Activated T-helper 1 cell treated with anti-CD3 and anti-CD28 coated beads, Interleukin-12 subunit alpha, Interleukin-12 subunit beta, Interleukin-2, Interleukin-4 antibody, amounts not matched to agents 30 ng/mL and 10 ng/mL and 1 ng/mL, durations not matched to agents 14 hours and 24 hours and 36 hours (primary cell): ENCODE measurements around the gene GLIPR1L2. TPM values are rescaled to one million over a fixed set of nuclear protein-coding genes. Genes with fewer than 3 reads are reported as not detected.

Source experiments
- DNase-seq: peaks from one replicate; pipeline ENCODE4 v3.0.0; 2021; ENCODE audit warnings: low spot score
- H3K27ac Mint-ChIP-seq: one replicate; pipeline ENCODE4 v1.8.0; 2021; ENCODE audit warnings: mild to moderate bottlenecking, mixed read lengths
- H3K27me3 Mint-ChIP-seq: one replicate; pipeline ENCODE4 v1.8.0; 2022; ENCODE audit warnings: mild to moderate bottlenecking, moderate library complexity, mixed read lengths; ENCODE audit not compliant: insufficient read depth
- H3K36me3 Mint-ChIP-seq: one replicate; pipeline ENCODE4 v1.8.0; 2021; ENCODE audit warnings: low read depth, mixed read lengths
- H3K4me1 Mint-ChIP-seq: one replicate; pipeline ENCODE4 v1.8.0; 2021; ENCODE audit warnings: low read depth, mixed read lengths
- H3K4me3 Mint-ChIP-seq: one replicate; pipeline ENCODE4 v1.8.0; 2021; ENCODE audit warnings: mild to moderate bottlenecking, moderate library complexity, mixed read lengths
- H3K9me3 Mint-ChIP-seq: one replicate; pipeline ENCODE4 v1.8.0; 2021; ENCODE audit warnings: mixed read lengths
- intact Hi-C: fragments of 100-400 bp; cut with micrococcal nuclease; formaldehyde crosslinking; loops from one replicate; pipeline ENCODE4 v1.15.1; 2024
- total RNA-seq: library from RNA; stranded (reverse); gene quantifications from 2 replicates; pipeline ENCODE4 v1.2.3, GENCODE V29; 2022

GLIPR1L2 gene
- total RNA-seq, 1 donor from 2014 or later: not detected

DNA sequence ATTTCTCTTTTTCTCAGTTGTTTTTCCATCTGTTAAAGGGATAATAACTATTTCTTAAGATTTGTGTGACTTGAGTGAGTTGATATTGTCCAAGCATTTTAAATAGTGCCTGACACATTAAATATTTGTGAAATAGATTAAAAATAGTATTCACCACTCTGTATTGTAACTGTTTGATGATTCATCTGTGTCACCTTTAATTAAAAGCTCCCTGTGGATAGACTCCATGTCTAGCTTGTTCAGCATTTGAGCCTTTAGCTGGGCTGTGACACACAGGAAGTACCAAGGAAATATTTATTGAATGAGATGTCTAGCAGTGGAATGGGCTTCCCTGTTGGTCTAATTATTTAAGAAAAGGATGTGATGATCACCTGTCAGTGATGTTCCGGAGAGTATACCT is 1.8 kb upstream of the GLIPR1L2 start:
- Mint-ChIP-seq H3K4me3 (no peak overlapping the region), H3K27me3 (peaks cover 2% of the 10 kb centered on the region), H3K9me3 (no peaks in the 10 kb centered on the region), H3K27ac (no peak overlapping the region), H3K4me1 (peaks cover 34% of the 10 kb centered on the region), H3K36me3 (no peaks in the 10 kb centered on the region)
- no peak for DNase-seq
- intact Hi-C loops: no loop called here

DNA sequence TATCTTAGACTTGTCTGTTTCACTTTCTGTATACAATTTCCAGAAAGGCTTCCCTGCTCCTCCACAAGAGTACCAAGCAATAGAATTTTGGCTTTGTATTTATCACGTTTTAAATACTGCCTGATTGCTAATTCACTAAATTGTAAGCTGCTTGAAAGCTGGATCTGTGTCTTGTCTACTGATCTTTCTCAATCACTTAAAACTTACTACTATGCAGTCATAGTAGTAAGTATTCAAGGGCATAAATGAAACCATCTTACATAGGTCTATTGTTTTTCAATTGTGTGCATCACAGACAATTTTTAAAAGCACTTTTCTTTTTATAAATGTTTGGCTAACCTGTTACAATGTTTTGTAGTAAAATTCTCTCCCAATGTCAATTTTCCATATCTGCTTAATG is 1.2 kb upstream of the GLIPR1L2 start:
- intact Hi-C loops: loop anchor here (2.0 kb wide), 7 partner anchors 43 to 959 kb away; partner anchors contain the start of genes BBS10, GLIPR1L1, NAP1L1 and PHLDA1
- DNase-seq: no peak
- peak overlapping the region; percentile 8 for H3K27ac Mint-ChIP-seq

DNA sequence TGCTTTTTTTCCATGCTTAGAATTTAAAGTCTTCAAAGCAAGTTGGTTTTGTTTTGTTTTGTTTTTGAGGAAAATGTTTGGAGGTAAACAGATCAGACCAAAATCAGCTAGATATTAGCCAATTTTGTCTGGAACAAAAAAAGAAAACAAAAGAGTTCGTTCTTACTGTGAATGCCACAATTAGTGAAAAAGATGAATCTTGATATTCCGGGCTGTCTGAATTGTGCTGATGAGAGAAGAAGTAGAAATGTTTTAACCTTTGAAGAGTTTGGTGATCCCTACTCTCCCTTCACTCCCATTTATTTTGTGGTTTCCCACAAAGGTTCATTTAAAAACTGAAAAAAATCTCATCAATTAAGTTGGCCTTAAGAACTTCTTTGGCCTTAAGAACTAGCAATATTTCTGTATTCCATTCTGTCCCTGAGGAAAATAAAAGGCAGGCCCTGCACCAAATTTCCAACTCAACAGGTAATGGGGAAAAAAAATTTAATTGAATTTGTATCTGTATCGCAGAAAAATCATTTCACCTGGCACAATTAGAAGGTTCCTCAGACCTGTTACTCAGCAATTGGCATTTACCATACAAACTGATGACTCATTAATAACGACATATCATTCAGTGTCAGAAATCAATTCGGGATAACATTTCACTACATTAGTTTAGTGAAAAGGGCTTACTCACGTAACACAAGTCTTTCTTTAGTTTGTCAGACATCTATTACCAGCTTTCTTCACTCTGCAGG is 562 bp upstream of the GLIPR1L2 start:
- peaks cover 34% of the 10 kb centered on the region for H3K4me1 Mint-ChIP-seq
- H3K36me3 Mint-ChIP-seq: no peaks in the 10 kb centered on the region
- no peaks in the 10 kb centered on the region for H3K9me3 Mint-ChIP-seq
- peak overlapping the region; percentile 79 for H3K27ac Mint-ChIP-seq
- no peak for DNase-seq
- intact Hi-C loops: loop anchor here (2.0 kb wide), 7 partner anchors 44 to 958 kb away; partner anchors contain the start of genes BBS10, GLIPR1L1, NAP1L1 and PHLDA1
- H3K4me3 Mint-ChIP-seq: peak overlapping the region; percentile 86
- peaks cover 5% of the 10 kb centered on the region for H3K27me3 Mint-ChIP-seq

More for the DNA sequence above, 1.2 kb upstream of the GLIPR1L2 start:
- peak overlapping the region; percentile 86 for H3K4me3 Mint-ChIP-seq
- peaks cover 5% of the 10 kb centered on the region for H3K27me3 Mint-ChIP-seq
- no peaks in the 10 kb centered on the region for H3K36me3 Mint-ChIP-seq
- peaks cover 34% of the 10 kb centered on the region for H3K4me1 Mint-ChIP-seq
- H3K9me3 Mint-ChIP-seq: no peaks in the 10 kb centered on the region

DNA sequence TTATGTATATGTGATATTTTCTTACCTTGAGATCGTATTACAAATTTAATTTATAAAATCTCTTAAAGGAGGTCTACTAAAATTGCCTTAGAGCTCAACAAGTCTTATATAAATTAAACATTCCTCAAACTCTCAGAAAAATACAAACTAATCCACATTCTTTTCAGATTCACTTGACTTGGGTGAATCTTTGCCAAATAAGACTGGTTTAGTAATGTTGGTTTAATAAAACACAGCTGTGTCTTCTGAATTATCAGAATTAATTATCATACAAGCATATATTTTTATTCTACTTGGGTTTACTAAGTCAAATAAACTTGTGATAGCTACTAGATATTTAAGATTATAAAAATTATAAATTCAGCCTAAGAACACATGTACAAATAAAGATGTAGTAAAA is 13.3 kb downstream of the GLIPR1L2 start:
- no peaks in the 10 kb centered on the region for H3K36me3 Mint-ChIP-seq
- H3K9me3 Mint-ChIP-seq: no peaks in the 10 kb centered on the region
- peaks cover 5% of the 10 kb centered on the region for H3K27me3 Mint-ChIP-seq
- intact Hi-C loops: no loop called here
- H3K4me3 Mint-ChIP-seq: no peak overlapping the region
- no peak for DNase-seq
- H3K4me1 Mint-ChIP-seq: no peaks in the 10 kb centered on the region
- no peak overlapping the region for H3K27ac Mint-ChIP-seq

DNA sequence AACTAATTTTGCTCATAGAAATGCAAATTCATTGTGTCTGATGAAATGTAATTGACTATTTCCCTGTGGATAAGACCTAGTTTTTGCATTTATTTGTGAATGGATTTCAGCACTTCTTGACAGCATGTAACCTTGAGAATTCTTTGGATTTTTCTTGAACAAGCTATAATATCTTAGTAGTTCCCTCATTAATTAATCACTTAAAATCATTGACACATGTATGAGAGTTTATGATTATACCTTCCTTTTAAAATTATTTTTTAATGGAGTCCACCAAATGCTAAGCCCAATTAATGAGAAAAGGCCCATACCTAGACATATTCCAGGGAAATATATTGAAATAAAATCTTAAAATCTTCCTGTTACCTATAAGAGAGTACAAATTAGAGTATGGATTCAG is 16.8 kb downstream of the GLIPR1L2 start:
- intact Hi-C loops: no loop called here
- no peak overlapping the region for H3K27ac Mint-ChIP-seq
- no peaks in the 10 kb centered on the region for H3K36me3 Mint-ChIP-seq
- no peaks in the 10 kb centered on the region for H3K4me1 Mint-ChIP-seq
- H3K4me3 Mint-ChIP-seq: no peak overlapping the region
- H3K27me3 Mint-ChIP-seq: peaks cover 3% of the 10 kb centered on the region
- no peak for DNase-seq
- no peaks in the 10 kb centered on the region for H3K9me3 Mint-ChIP-seq

DNA sequence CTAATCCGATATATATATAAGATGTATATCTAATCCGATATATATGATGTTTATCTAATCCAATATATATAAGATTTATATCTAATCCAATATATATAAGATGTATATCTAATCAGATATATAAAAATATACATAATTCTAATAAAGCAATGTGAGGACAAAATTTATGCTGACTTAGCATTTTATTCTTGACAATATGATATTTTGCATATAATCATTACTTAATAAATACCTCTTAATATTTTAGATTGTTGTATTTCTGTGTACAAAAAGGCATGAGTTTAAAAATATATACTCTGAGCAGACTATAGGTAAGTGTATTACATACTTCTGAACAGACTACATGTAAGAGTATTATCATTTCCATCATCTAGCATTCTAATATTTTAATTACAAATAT is 18.9 kb downstream of the GLIPR1L2 start:
- Mint-ChIP-seq H3K9me3 (no peaks in the 10 kb centered on the region), H3K36me3 (no peaks in the 10 kb centered on the region), H3K27me3 (no peaks in the 10 kb centered on the region), H3K4me1 (no peaks in the 10 kb centered on the region), H3K27ac (no peak overlapping the region), H3K4me3 (no peak overlapping the region)
- no peak for DNase-seq
- intact Hi-C loops: no loop called here

DNA sequence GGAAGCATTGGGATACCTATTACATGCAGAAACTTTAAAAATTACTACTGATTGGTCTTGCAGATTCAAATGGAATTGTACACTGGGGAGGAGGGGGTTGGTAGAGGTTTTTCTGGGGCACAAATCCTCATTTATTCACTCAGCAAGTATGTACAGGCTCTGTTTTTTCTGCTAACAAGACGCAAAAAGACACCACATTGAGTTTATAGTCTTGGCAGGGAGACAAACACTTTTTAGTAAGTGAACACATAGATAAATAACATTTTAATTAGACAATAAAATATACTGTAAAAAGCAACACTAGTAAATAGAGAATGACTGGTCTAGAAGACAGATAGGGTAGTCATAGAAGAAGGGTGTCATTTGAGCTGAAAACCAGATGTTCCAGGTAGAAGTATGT is 23.8 kb downstream of the GLIPR1L2 start:
- no peak for DNase-seq
- H3K36me3 Mint-ChIP-seq: no peaks in the 10 kb centered on the region
- H3K27ac Mint-ChIP-seq: no peak overlapping the region
- H3K9me3 Mint-ChIP-seq: no peaks in the 10 kb centered on the region
- intact Hi-C loops: no loop called here
- peaks cover 4% of the 10 kb centered on the region for H3K27me3 Mint-ChIP-seq
- no peak overlapping the region for H3K4me3 Mint-ChIP-seq
- no peaks in the 10 kb centered on the region for H3K4me1 Mint-ChIP-seq

DNA sequence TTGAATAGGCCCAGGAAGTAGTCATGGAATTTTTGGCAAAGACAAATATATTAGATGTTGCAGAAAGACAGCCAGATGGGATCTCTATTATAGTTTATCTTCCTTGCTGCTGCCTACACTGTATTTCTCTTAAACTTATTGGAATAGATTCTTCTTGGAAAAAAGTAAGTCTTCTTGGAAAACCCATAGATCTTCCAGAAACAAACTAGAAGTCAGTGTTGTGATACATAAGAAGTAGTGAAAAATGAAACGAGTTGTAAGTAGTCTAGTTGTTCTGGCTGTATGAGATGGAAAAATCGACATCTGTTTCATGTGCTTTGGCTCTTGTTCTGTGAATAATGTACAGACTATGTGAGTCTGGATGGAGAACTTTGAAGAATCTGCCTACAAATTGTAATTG is 29.0 kb downstream of the GLIPR1L2 start:
- no peak for DNase-seq

DNA sequence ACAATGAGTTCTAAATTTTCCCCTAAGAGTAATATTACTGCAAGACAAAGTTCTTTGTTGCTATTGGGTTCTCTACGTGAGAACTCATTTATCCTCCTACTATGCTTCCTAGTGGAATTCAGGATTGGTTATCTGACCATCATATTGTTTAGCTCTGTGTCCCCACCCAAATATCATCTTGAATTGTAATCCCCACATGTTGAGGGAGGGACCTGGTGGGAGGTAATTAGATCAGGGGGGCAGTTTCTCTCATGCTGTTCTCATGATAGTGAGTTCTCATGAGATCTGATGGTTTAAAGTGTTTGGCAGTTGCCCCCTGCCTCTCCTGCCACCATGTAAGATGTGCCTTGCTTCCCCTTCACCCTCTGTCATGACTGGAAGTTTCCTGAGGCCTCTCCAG is 36.6 kb downstream of the GLIPR1L2 start:
- no peak for DNase-seq
- peaks cover 2% of the 10 kb centered on the region for H3K27me3 Mint-ChIP-seq
- no peak overlapping the region for H3K27ac Mint-ChIP-seq
- H3K4me3 Mint-ChIP-seq: no peak overlapping the region
- peaks cover 40% of the 10 kb centered on the region for H3K9me3 Mint-ChIP-seq
- peaks cover 4% of the 10 kb centered on the region for H3K36me3 Mint-ChIP-seq
- intact Hi-C loops: no loop called here
- no peaks in the 10 kb centered on the region for H3K4me1 Mint-ChIP-seq

More for the DNA sequence above, 29.0 kb downstream of the GLIPR1L2 start:
- Mint-ChIP-seq H3K27ac (no peak overlapping the region), H3K4me1 (no peaks in the 10 kb centered on the region), H3K36me3 (peaks cover 2% of the 10 kb centered on the region), H3K9me3 (peaks cover 6% of the 10 kb centered on the region), H3K27me3 (peaks cover 4% of the 10 kb centered on the region), H3K4me3 (no peak overlapping the region)
- intact Hi-C loops: no loop called here

DNA sequence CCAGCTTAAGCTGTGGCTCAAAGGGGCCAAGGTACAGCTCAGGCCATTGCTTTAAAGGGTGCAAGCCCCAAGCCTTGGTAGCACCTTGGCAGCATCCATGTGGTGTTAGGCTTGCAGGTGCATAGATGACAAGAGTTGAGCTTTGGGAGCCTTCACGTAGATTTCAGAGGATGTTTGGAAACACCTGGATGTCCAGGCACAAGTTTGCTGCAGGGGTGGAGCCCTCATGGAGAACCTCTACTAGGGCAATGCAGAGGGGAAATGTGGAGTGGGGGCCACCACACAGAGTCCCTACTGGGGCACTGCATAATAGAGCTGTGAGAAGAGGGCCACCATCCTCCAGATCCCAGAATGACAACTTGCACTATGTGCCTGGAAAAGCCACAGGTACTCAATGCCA is 37.9 kb downstream of the GLIPR1L2 start:
- intact Hi-C loops: no loop called here
- peaks cover 40% of the 10 kb centered on the region for H3K9me3 Mint-ChIP-seq
- no peaks in the 10 kb centered on the region for H3K4me1 Mint-ChIP-seq
- H3K4me3 Mint-ChIP-seq: no peak overlapping the region
- H3K27me3 Mint-ChIP-seq: peaks cover 2% of the 10 kb centered on the region
- no peak for DNase-seq
- H3K36me3 Mint-ChIP-seq: peaks cover 4% of the 10 kb centered on the region
- no peak overlapping the region for H3K27ac Mint-ChIP-seq

DNA sequence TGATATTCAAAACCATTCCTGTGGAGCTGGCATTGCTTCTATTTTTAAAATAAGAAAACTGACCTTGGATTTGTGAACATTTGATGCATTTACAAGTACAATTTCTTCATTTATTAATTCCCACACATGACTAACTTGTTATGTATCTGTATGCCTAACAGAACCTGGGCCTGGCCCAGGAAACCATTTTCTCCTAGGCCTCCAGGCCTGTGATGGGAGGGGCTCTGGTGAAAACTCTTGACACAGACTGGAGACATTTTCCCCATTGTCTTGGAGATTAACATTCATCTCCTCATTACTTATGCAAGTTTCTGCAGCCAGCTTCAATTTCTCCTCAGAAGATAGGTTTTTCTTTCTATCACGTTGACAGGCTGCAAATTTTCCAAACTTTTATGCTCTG is 42.0 kb downstream of the GLIPR1L2 start:
- H3K36me3 Mint-ChIP-seq: peaks cover 1% of the 10 kb centered on the region
- intact Hi-C loops: no loop called here
- peaks cover 4% of the 10 kb centered on the region for H3K27me3 Mint-ChIP-seq
- H3K27ac Mint-ChIP-seq: no peak overlapping the region
- no peak overlapping the region for H3K4me3 Mint-ChIP-seq
- H3K9me3 Mint-ChIP-seq: peaks cover 24% of the 10 kb centered on the region
- no peaks in the 10 kb centered on the region for H3K4me1 Mint-ChIP-seq
- no peak for DNase-seq

DNA sequence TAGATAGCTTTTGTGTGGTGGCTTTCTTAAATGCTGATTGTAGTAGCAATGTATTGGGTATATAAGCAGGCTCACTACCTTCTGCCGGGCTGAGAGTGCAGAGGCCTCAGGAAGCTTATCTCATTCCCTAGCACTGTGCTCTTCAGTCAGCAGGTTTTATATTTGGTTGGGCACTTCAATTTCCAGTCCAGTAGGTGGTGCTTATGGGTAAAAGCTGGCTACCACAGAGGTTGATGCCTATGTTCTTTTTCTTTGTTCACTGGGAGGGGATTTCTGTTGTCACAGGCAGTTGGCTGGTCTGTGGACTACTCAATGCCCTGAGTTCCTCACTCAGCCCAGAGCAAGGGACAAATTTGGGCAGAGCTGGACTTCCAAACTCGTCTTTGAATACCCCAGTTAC is 46.7 kb downstream of the GLIPR1L2 start:
- no peak for DNase-seq
- Mint-ChIP-seq H3K4me1 (peaks cover 10% of the 10 kb centered on the region), H3K36me3 (peaks cover 3% of the 10 kb centered on the region), H3K27me3 (peaks cover 2% of the 10 kb centered on the region), H3K4me3 (no peak overlapping the region), H3K9me3 (peaks cover 25% of the 10 kb centered on the region), H3K27ac (no peak overlapping the region)
- intact Hi-C loops: loop anchor here (2.0 kb wide), 2 partner anchors 43 to 67 kb away; partner anchors contain the start of gene GLIPR1

DNA sequence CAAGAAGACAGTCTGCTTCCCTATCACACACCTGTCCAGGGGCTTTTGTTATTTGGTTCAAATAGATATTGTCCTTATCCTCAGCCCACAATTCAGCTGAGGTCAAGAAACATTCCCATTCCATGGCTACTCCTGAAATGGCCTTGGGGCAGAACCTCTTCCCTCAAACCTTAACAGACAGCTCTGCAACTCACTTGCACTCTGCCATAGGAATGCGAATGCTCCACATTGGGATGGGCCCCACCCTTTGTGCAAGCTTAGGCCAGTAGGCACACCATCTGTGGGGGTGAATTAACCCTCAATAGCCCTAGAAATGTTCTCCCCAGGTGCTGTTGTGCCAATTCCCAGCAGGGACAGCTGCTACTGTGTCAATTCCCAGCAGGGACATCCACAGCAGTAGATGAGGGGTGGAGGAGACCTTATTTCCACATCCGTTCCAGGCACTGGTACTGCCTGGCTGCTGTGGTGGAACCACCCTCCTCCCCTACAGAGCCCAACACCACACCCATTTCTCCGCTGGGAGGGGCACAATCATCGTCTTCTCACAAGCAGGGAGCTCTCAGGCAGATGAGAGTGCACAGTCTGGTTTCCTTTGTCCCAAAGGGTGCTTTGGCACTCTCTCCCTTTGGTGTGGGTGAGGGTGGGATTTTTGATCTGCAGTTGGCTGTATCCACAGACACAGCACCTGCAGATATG is 47.3 kb downstream of the GLIPR1L2 start:
- Mint-ChIP-seq H3K4me3 (no peak overlapping the region), H3K36me3 (peaks cover 3% of the 10 kb centered on the region), H3K27me3 (peaks cover 2% of the 10 kb centered on the region), H3K27ac (no peak overlapping the region), H3K4me1 (peaks cover 10% of the 10 kb centered on the region), H3K9me3 (peaks cover 25% of the 10 kb centered on the region)
- intact Hi-C loops: no loop called here
- DNase-seq: no peak
